Astrocyte (in vitro differentiated cells and primary cell): ENCODE measurements around the gene SMIM35. TPM values are rescaled to one million over a fixed set of nuclear protein-coding genes. Genes with fewer than 3 reads are reported as not detected.

Experiments
- DNase-seq: peaks from one replicate; pipeline ENCODE4 v3.0.0-alpha.2; 2010; ENCODE audit warnings: low read depth
- FAIRE-seq: peaks from 2 replicates; lab custom pipeline; 2011; peaks lifted over from hg19 to GRCh38; lab: Jason Lieb, UNC
- H2AFZ ChIP-seq: 2 replicates; pipeline ENCODE4 v1.6.0; 2012; ENCODE audit warnings: low read depth, low read length, inconsistent platforms
- H3K27ac ChIP-seq: 2 replicates; pipeline ENCODE4 v1.5.1; 2011; ENCODE audit warnings: low read depth, low read length, inconsistent platforms
- H3K27me3 ChIP-seq: 2 replicates; pipeline ENCODE4 v1.6.0; 2011; ENCODE audit warnings: low read length, inconsistent platforms; ENCODE audit not compliant: insufficient read depth
- H3K36me3 ChIP-seq: 2 replicates; pipeline ENCODE4 v1.5.1; 2011; ENCODE audit warnings: low read length, inconsistent platforms; ENCODE audit not compliant: insufficient read depth
- H3K4me1 ChIP-seq: 2 replicates; pipeline ENCODE4 v1.5.1; 2011; ENCODE audit warnings: low read length, inconsistent platforms; ENCODE audit not compliant: insufficient read depth
- H3K4me2 ChIP-seq: 2 replicates; pipeline ENCODE4 v1.6.0; 2012; ENCODE audit warnings: low read length, inconsistent platforms
- H3K4me3 ChIP-seq: 2 replicates; pipeline ENCODE4 v1.5.1; 2011; ENCODE audit warnings: low read depth, mild to moderate bottlenecking, low read length, inconsistent platforms; ENCODE audit not compliant: insufficient read depth
- H3K79me2 ChIP-seq: 2 replicates; pipeline ENCODE4 v1.6.0; 2012; ENCODE audit warnings: mild to moderate bottlenecking, low read length, inconsistent platforms; ENCODE audit not compliant: insufficient read depth
- H3K9ac ChIP-seq: 2 replicates; pipeline ENCODE4 v1.6.0; 2012; ENCODE audit warnings: mild to moderate bottlenecking, low read length, inconsistent platforms
- H3K9me3 ChIP-seq: 2 replicates; pipeline ENCODE4 v1.5.1; 2012; ENCODE audit warnings: low read depth, mild to moderate bottlenecking, low read length, inconsistent platforms; ENCODE audit not compliant: insufficient read depth
- H4K20me1 ChIP-seq: 2 replicates; pipeline ENCODE4 v1.6.0; 2012; ENCODE audit warnings: low read length, inconsistent platforms; ENCODE audit not compliant: insufficient read depth
- H3K27ac Mint-ChIP-seq: one replicate; pipeline ENCODE4 v1.8.0; 2021; ENCODE audit warnings: mild to moderate bottlenecking, mixed read lengths; ENCODE audit not compliant: unreplicated experiment
- H3K27me3 Mint-ChIP-seq: one replicate; pipeline ENCODE4 v1.8.0; 2021; ENCODE audit warnings: low read depth, mixed read lengths; ENCODE audit not compliant: unreplicated experiment
- H3K36me3 Mint-ChIP-seq: one replicate; pipeline ENCODE4 v1.8.0; 2021; ENCODE audit warnings: low read depth, mixed read lengths; ENCODE audit not compliant: unreplicated experiment
- H3K4me1 Mint-ChIP-seq: one replicate; pipeline ENCODE4 v1.8.0; 2021; ENCODE audit warnings: low read depth, mixed read lengths; ENCODE audit not compliant: unreplicated experiment
- H3K4me3 Mint-ChIP-seq: one replicate; pipeline ENCODE4 v1.8.0; 2021; ENCODE audit warnings: mild to moderate bottlenecking, moderate library complexity, mixed read lengths; ENCODE audit not compliant: unreplicated experiment
- H3K9me3 Mint-ChIP-seq: one replicate; pipeline ENCODE4 v1.8.0; 2021; ENCODE audit warnings: mild to moderate bottlenecking, mixed read lengths; ENCODE audit not compliant: unreplicated experiment
- EZH2 ChIP-seq: IDR thresholded peaks from 2 replicates; pipeline ENCODE4 v1.6.1; 2012; ENCODE audit warnings: mild to moderate bottlenecking, low read length, inconsistent platforms; ENCODE audit not compliant: insufficient read depth
- total RNA-seq: library from RNA; stranded (reverse); gene quantifications from 2 replicates; pipeline ENCODE4 v1.2.1, GENCODE V29; 2021
- TF ChIP-seq, protein P1 (sequence below): IDR thresholded peaks from 2 replicates; pipeline ENCODE4 v1.5.1; 2011; ENCODE audit warnings: low read depth, mild to moderate bottlenecking, inconsistent platforms, low read length, moderate library complexity; ENCODE audit not compliant: insufficient read depth

Gene SMIM35
- total RNA-seq, 1 donor from 2014 or later = not detected

DNA sequence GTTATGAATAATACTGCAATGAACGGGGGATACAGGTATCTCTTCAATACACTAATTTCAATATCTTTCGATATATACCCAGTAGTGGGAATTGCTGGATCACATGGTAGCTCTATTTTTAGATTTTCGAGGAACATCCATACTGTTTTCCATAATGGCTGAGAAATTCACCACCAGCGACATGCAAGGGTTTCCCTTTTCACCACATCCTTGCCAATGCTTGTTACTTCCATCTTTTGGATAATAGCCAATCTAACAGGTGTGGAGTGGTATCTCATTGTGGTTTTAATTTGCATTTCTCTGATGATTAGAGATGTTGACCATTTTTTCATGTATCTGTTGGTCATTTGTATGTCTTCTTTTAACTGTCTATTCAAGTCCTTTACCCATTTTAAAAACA, 94.6 kb downstream of the SMIM35 start:
- FAIRE-seq (no peak), DNase-seq (no peak)
- no peaks in the 10 kb centered on the region for H3K9me3 Mint-ChIP-seq
- Histone ChIP-seq H3K4me1 (no peaks in the 10 kb centered on the region), H3K27ac (no peak overlapping the region), H3K9me3 (no peaks in the 10 kb centered on the region), H3K4me3 (no peak overlapping the region), H4K20me1 (no peaks in the 10 kb centered on the region), H3K4me2 (no peak overlapping the region), H2AFZ (no peak overlapping the region), H3K9ac (no peak overlapping the region), H3K36me3 (no peaks in the 10 kb centered on the region), H3K79me2 (no peaks in the 10 kb centered on the region), H3K27me3 (peaks cover 12% of the 10 kb centered on the region)
- no peak overlapping the region for H3K27ac Mint-ChIP-seq
- H3K4me3 Mint-ChIP-seq = no peak overlapping the region
- peaks cover 9% of the 10 kb centered on the region for H3K4me1 Mint-ChIP-seq
- TF ChIP-seq EZH2 = no peak
- TF ChIP-seq, protein P1, sequence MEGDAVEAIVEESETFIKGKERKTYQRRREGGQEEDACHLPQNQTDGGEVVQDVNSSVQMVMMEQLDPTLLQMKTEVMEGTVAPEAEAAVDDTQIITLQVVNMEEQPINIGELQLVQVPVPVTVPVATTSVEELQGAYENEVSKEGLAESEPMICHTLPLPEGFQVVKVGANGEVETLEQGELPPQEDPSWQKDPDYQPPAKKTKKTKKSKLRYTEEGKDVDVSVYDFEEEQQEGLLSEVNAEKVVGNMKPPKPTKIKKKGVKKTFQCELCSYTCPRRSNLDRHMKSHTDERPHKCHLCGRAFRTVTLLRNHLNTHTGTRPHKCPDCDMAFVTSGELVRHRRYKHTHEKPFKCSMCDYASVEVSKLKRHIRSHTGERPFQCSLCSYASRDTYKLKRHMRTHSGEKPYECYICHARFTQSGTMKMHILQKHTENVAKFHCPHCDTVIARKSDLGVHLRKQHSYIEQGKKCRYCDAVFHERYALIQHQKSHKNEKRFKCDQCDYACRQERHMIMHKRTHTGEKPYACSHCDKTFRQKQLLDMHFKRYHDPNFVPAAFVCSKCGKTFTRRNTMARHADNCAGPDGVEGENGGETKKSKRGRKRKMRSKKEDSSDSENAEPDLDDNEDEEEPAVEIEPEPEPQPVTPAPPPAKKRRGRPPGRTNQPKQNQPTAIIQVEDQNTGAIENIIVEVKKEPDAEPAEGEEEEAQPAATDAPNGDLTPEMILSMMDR = no peak
- peaks cover 28% of the 10 kb centered on the region for H3K27me3 Mint-ChIP-seq
- no peaks in the 10 kb centered on the region for H3K36me3 Mint-ChIP-seq

DNA sequence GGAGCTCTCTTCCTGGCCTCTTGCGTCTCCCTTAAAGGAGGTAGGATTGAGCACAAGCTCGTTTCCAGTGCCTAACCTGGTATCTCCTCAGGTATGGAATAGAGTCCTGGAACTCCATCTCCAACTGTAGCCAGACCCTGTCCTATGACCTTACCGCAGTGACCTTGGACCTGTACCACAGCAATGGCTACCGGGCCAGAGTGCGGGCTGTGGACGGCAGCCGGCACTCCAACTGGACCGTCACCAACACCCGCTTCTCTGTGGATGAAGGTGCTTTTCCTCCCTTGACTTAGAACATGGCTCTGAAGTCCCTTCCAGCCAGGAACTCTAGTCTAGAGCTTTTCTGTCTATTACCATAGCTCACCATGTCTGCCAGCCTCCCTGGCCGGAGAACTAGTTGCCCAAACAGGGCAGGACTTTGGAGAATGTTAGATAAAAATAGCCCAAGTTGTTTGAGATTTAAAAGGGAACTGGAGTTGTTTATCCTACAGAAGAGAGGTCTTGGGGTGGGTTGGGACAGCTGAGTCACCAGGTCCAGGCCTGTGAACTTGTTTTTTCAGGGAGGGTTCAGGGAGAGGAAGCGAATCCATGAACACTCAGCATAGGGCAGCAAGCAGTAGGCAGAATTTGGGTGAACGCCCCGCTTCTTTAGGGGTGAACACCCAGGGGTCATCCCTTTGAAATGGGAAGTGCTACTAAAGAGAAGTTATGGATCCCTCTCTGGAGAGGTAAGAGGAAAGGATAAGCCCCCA, 97.2 kb downstream of the SMIM35 start:
- Histone ChIP-seq H3K4me1 (peaks cover 4% of the 10 kb centered on the region), H3K27ac (no peak overlapping the region), H3K36me3 (no peaks in the 10 kb centered on the region), H3K4me3 (no peak overlapping the region), H3K9ac (no peak overlapping the region), H3K27me3 (peaks cover 20% of the 10 kb centered on the region), H3K9me3 (no peaks in the 10 kb centered on the region), H3K79me2 (no peaks in the 10 kb centered on the region), H4K20me1 (no peaks in the 10 kb centered on the region), H2AFZ (no peak overlapping the region), H3K4me2 (no peak overlapping the region)
- TF ChIP-seq, protein P1 = no peak
- no peak for TF ChIP-seq EZH2
- H3K27me3 Mint-ChIP-seq = peaks cover 39% of the 10 kb centered on the region
- peaks cover 14% of the 10 kb centered on the region for H3K4me1 Mint-ChIP-seq
- no peak overlapping the region for H3K27ac Mint-ChIP-seq
- no peak for DNase-seq
- H3K36me3 Mint-ChIP-seq = no peaks in the 10 kb centered on the region
- H3K9me3 Mint-ChIP-seq = no peaks in the 10 kb centered on the region
- no peak for FAIRE-seq
- no peak overlapping the region for H3K4me3 Mint-ChIP-seq

DNA sequence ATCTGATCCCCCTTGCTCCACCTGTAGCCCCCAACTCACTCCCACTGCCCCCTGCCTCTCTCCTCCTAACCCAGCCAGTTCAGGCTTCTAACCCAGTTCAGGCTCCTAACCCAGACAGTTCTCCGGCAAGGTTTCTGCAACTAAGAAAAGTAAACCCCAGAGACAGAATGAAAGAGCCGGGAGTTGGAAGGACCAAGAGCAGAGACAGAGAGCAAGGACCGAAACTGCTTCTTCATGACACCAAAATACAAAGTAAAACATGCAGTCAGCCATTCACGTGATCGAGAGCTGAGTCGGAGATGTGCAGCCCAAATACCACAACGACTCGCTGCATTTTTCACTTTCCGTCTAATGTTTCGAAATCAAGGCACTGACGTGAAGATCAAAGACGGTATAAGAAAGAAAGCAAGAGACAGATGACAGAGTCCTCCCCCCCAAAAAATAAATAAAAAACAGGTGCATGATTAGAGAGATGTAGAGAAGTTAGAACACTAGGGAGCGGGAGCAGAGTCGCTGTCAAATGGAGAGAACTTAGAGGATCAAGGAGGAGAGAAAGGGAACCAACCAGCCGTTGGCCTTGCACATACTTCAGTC, 99.7 kb downstream of the SMIM35 start:
- Histone ChIP-seq H3K36me3 (no peaks in the 10 kb centered on the region), H3K79me2 (no peaks in the 10 kb centered on the region), H3K9ac (no peak overlapping the region), H3K27ac (no peak overlapping the region), H3K4me3 (no peak overlapping the region), H3K27me3 (peaks cover 22% of the 10 kb centered on the region), H3K9me3 (no peaks in the 10 kb centered on the region), H3K4me1 (peaks cover 4% of the 10 kb centered on the region), H3K4me2 (peak overlapping the region; percentile 87), H4K20me1 (no peaks in the 10 kb centered on the region), H2AFZ (no peak overlapping the region)
- no peak for TF ChIP-seq EZH2
- DNase-seq (no peak), FAIRE-seq (no peak)
- peak overlapping the region; percentile 78 for H3K4me3 Mint-ChIP-seq
- H3K36me3 Mint-ChIP-seq = no peaks in the 10 kb centered on the region
- H3K27me3 Mint-ChIP-seq = peaks cover 46% of the 10 kb centered on the region
- H3K4me1 Mint-ChIP-seq = peaks cover 11% of the 10 kb centered on the region
- H3K9me3 Mint-ChIP-seq = no peaks in the 10 kb centered on the region
- H3K27ac Mint-ChIP-seq = no peak overlapping the region
